AML-193 (cell line): ENCODE data around the gene KIF23.

Source experiments
- DNase-seq, 2 experiments: peaks; one replicate each; lab custom pipeline; 2025; lab: John Stamatoyannopoulos, UW

KIF23 gene

GRCh38 chr15:69394556-69395282, 19.4 kb upstream of the KIF23 start:
- peak; percentile 29 to 56 for DNase-seq

DNA sequence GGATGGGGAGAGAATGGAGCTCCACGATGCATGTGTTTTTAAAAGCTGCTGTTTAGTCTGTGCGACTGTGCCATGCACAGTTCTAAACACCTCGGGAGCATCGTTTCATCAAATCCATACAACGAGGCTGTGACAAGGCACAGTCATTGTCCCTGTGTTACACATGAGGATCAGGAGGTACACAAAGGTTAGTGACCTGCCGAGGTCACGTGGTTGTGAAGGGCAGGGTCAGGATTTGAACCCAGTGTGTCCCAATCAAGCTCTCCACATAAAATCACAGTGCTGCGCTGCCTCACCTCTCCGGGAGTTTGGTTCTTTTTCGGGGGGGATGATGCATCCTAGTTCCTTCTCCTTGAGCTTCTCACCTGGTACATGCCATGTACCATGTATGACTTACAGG, 18.7 kb upstream of the KIF23 start:
- DNase-seq, result no peak

GRCh38 chr15:69395991-69396390, 18.2 kb upstream of the KIF23 start:
- DNase-seq, result no peak

DNA sequence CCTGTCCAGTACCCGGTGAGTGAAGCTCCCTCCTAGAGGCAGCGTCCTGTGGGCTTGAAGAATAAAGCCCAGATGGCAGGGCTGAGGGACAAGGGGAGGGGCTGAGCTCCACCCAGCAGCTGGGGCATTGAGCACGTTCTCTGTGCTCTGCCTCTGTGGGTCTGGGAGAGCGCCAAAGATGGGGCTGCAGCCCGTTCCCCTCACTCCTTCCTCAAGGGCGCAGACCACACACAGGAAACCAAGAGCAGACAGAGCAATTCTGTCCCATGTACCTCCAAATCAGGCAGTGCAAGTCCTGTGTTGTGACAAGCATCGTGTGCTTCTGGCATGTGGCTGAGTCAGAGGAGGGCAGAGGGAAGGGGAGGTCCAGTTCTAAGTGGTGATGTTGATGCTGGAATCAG, 15.7 kb upstream of the KIF23 start:
- DNase-seq, result no peak

DNA sequence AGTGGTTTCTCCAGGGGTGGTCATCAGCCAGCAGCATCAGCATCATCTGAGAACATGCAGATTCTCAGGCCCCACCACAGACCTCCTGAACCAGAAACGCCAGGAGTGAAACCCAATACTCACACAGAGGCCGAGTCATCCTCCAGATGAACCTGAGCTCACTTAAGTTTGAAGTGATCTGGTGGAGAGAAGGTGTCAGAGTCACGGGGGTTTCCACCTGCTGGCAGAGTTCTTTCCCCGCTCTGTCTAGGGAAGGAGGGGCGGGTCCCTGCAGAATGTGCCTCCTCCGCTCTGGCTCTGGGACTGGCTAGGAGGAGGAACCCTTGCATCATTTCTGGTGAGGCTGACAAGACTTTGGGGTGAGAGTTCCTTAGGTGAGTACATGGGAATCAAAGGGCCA, 13.3 kb upstream of the KIF23 start:
- no peak for DNase-seq

- DNase-seq, result no peak
Observed at GRCh38 chr15:69402816-69403215, 11.3 kb upstream of the KIF23 start.

- no peak for DNase-seq
Observed at GRCh38 chr15:69403594-69403993, 10.6 kb upstream of the KIF23 start.

- DNase-seq, result no peak
Observed at GRCh38 chr15:69405110-69405509, 9.0 kb upstream of the KIF23 start.

GRCh38 chr15:69407719-69408400, 6.3 kb upstream of the KIF23 start:
- DNase-seq, result no peak

DNA sequence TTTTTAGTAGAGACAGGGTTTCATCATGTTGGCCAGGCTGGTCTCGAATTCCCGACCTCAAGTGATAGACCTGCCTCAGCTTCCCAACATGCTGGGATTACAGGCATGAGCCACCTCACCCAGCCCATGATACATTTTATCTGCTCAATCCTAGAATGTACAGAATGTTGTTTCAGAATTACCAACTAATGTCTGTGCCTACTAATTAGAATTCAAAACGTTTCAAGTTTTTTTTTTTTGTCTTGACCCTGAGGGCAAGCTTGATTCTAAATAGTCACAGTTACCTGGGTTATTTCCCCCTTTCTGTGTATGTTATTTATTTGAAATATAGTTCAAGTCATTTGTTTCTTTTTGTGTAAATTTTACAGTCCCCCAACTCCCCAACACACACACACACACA, 5.3 kb upstream of the KIF23 start:
- no peak for DNase-seq

DNA sequence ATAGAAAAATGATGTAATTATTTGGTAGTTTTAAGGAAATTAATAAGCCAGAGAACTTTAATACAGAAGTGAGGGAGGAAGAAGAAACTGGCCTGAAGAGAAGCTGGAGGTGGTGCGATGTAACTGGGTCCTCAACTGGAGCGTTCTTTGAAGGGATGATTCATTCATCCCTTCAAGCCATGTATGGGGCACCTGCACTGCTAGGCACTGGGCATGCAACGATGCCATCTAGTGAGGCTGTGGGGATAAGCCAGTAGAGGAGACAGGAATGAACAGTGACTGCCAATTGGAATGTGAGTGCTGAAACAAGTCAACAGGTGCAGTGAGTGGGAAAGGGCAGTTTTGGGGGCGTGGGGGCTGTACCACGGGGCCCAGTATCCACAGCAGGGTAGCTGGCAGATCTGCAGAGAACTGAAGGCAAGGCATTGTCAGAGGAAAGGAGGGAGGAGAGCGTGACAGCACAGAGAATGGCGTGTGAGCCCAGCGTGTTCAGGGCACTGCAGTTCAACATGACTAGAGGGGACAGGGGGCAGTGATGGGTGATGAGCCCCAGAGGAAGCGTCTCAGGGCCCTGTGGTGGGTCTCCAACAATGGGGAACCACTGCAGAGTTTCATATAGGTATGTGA, 3.8 kb upstream of the KIF23 start:
- DNase-seq, result no peak

DNA sequence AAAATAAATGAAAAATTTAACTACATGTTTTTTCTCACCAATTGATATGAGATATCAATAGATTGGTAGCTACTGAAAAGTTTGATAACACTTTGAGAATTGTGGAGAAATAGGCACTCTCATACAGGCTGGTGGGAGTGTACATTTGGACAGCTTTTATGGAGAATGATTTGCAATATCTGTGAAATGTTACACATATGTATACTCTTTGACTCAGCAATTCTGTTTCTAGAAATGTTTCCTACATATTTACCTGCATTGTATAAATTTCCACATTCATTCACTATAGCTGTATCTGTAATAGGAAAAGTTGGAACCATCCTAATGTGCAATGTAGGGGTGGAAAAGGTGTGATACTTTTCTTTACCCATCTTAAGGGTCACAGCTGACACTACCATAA, 1.9 kb upstream of the KIF23 start:
- no peak for DNase-seq

DNA sequence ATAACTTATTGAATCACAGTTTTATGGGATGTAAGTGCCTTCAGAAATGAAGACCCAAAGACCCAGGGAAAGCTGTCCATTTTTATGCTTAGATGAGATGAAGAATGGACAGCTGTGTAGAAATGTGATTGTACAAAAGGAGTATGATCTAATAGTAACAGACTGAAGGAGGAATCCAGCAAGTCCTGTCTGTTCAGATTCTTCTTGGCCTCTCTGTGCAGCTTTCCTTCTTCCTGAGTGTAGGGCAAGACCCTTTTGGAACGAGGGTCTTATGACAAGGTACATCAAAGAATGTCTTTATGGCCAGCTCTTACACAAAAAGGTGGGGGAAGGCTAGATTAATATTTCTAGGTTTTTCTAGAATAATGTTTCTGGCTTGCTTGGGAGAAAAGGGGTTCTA, 1.4 kb upstream of the KIF23 start:
- DNase-seq, result no peak

GRCh38 chr15:69414701-69415167, 585 bp downstream of the KIF23 start:
- DNase-seq, result peak in 1 of 2 experiments; percentile 22

- no peak for DNase-seq
Observed at GRCh38 chr15:69415381-69415780, 1.2 kb downstream of the KIF23 start.

DNA sequence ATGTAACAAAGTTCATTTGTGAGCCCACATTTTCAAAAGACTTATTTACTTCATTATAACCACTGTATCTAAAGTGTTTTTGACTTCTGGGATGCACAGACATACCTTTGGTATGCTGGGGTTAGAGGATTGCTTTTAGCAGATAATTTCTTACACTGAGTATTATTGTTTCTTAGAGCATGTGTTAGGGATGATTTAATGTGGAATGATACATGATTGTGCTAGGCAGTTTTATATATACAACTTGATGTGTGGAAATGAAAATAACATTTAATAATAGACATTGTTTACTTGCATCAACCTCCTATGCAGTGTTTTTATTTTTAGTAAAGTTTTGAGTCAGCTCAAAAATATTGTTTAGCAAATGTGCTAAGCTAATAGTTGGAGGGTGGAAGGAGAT, 3.4 kb downstream of the KIF23 start:
- no peak for DNase-seq

GRCh38 chr15:69421498-69421897, 7.3 kb downstream of the KIF23 start:
- no peak for DNase-seq

DNA sequence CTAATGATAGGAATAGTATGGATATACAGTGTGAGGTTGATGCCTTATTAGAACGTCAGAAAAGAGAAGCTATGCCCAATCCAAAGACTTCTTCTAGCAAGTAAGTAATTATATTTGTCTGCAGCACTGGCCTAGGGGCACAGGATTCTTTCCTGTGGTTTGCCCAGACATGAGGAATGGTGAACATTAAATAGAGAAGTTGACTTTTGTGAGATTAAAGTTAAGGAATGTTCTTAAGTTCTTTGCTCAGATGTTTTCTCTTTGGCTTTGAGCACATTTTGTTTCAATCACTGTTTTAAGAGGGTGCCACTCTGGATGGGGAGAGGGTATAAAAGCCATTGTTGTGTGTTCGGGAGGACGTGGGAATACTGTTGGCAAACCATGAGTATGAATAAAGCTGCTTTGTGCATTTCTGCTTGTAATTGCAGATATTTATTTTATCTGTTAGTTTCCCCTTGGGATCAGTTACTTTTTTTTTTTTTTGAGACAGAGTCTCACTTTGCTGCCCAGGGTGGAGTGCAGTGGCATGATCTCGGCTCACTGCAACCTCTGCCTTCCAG, 8.3 kb downstream of the KIF23 start:
- no peak for DNase-seq

DNA sequence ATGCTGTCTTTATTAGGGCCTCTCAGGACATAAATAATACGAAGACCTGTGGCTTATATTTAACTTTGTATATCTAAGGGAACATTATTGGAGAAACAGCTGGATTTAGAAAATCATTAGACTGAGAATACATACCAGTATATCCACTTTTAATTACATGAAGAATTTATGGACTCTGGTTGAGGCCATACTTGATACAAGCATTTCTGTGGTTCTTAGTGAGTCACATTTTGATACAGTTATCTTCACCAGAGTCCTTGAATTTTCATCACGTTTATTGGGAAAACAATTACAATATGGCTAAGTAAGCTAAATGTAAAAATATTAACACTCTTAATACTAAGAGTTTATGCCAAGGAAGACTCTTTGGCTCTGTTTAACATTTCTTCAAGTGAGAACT, 9.9 kb downstream of the KIF23 start:
- no peak for DNase-seq

- no peak for DNase-seq
Observed at GRCh38 chr15:69424748-69425413, 10.7 kb downstream of the KIF23 start.

- DNase-seq, result no peak
Observed at GRCh38 chr15:69433831-69434230, 19.7 kb downstream of the KIF23 start.

DNA sequence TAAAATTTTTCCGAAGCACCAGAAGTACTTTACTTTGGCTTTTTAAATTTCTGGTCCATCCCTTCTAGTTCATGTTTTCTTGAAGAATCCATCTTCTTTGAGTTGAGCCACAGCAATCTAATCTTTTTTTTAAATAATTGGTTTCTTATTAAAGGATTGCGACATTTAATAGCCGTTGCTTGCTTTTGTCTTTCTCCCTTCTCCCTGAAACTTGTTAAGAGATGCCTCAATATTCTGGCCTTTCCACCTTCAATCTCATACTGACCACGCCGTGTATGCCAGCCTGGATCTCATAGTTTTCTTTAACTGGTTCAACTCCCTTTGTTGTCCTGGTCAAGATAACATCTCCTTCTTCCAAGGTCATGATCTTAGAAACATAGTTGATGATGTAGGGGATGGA, 20.1 kb downstream of the KIF23 start:
- no peak for DNase-seq
